Measurements from ENCODE around the gene ELK4.

ELK4 gene

GRCh38 chr1:205676002-205676401, 44.2 kb upstream of the ELK4 start:
- TF ChIP-seq CTCF (IDR thresholded peaks at IDR 0.05; ENCODE audit: low read depth, low read length): no peak
- no peak overlapping the region for H3K4me3 ChIP-seq (ENCODE audit: low read depth, low read length)

GRCh38 chr1:205675247-205675646, 43.4 kb upstream of the ELK4 start:
- no peak for TF ChIP-seq CTCF (IDR thresholded peaks at IDR 0.05; ENCODE audit: low read depth, low read length)
- no peak overlapping the region for H3K4me3 ChIP-seq (ENCODE audit: low read depth, low read length)

- H3K4me3 ChIP-seq (ENCODE audit: low read depth, low read length): no peak overlapping the region
- TF ChIP-seq CTCF (IDR thresholded peaks at IDR 0.05; ENCODE audit: low read depth, low read length): no peak
These were observed 41.2 kb upstream of the ELK4 start for GRCh38 chr1:205672970-205673369.

GRCh38 chr1:205672395-205672889, 40.6 kb upstream of the ELK4 start:
- no peak overlapping the region for H3K4me3 ChIP-seq (ENCODE audit: low read depth, low read length)
- no peak for TF ChIP-seq CTCF (IDR thresholded peaks at IDR 0.05; ENCODE audit: low read depth, low read length)

GRCh38 chr1:205670611-205671430, 39.0 kb upstream of the ELK4 start:
- no peak for TF ChIP-seq CTCF (IDR thresholded peaks at IDR 0.05; ENCODE audit: low read depth, low read length)
- no peak overlapping the region for H3K4me3 ChIP-seq (ENCODE audit: low read depth, low read length)

GRCh38 chr1:205670150-205670446, 38.3 kb upstream of the ELK4 start:
- TF ChIP-seq CTCF (IDR thresholded peaks at IDR 0.05; ENCODE audit: low read depth, low read length): no peak
- no peak overlapping the region for H3K4me3 ChIP-seq (ENCODE audit: low read depth, low read length)

- no peak overlapping the region for H3K4me3 ChIP-seq (ENCODE audit: low read depth, low read length)
- no peak for TF ChIP-seq CTCF (IDR thresholded peaks at IDR 0.05; ENCODE audit: low read depth, low read length)
These were observed 37.7 kb upstream of the ELK4 start for GRCh38 chr1:205669341-205670149.

Data from WI38 (cell line).